Keratinocyte (primary cell): ENCODE measurements around the gene TOR1AIP2.

Experiments
- EZH2 ChIP-seq: IDR thresholded peaks from one replicate; pipeline ENCODE4 v1.6.1; 2012; ENCODE audit warnings: inconsistent platforms, mild to moderate bottlenecking, low read length, moderate library complexity
- TF ChIP-seq, protein P1 (sequence below), 3 experiments: IDR thresholded peaks in 1 of 3; conservative IDR thresholded peaks in 1 of 3; optimal IDR thresholded peaks in 1 of 3; 2 replicates in 2 of 3; 3 replicates in 1 of 3; pipeline versions ENCODE3 to v1.5.1; 2011; ENCODE audit warnings: low read length in 3 of 3, mild to moderate bottlenecking in 3 of 3, moderate library complexity in 2 of 3, control low read depth in 1 of 3, inconsistent platforms in 1 of 3; ENCODE audit not compliant: insufficient read depth in 2 of 3; ENCODE audit errors: extremely low read depth in 1 of 3

DNA sequence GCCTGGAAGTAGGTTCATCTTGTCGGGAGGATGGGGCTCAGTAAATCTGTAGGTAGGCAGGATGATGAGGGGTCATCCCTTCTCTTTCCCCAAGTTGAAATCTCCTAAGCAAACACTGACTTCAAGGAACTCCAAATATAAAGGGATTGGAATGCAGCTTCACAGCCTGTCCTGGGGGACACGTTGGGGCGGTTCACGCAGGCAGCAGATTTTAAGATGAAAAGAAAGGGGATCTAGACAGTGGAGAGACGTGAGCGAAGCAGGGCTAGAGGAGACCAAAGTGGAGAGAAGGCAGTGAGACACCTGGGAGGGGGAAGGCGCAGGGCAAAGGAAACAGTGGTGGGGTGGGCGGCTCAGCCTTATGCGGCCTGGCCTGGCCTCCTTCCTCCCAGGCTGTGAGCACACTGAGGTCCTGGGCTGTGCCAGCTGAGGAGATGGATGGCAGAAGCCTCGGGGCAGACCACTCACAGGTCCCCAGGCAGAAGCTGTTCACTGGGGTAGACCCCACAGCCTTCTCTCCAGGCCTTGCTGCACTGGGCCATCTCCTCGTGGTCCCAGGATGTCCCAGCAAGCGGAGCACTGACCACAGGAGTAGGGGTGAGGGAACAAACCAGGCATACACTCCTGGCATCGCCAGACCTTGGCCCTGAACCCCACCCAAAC, 51.7 kb downstream of the TOR1AIP2 start:
- TF ChIP-seq EZH2 = no peak
- TF ChIP-seq, protein P1, sequence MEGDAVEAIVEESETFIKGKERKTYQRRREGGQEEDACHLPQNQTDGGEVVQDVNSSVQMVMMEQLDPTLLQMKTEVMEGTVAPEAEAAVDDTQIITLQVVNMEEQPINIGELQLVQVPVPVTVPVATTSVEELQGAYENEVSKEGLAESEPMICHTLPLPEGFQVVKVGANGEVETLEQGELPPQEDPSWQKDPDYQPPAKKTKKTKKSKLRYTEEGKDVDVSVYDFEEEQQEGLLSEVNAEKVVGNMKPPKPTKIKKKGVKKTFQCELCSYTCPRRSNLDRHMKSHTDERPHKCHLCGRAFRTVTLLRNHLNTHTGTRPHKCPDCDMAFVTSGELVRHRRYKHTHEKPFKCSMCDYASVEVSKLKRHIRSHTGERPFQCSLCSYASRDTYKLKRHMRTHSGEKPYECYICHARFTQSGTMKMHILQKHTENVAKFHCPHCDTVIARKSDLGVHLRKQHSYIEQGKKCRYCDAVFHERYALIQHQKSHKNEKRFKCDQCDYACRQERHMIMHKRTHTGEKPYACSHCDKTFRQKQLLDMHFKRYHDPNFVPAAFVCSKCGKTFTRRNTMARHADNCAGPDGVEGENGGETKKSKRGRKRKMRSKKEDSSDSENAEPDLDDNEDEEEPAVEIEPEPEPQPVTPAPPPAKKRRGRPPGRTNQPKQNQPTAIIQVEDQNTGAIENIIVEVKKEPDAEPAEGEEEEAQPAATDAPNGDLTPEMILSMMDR (optimal IDR thresholded peaks at IDR 0.05 in 1 of 3, IDR thresholded peaks at IDR 0.05 in 1 of 3, conservative IDR thresholded peaks at IDR 0.05 in 1 of 3; ENCODE audit: extremely low read depth in 1 of 3, insufficient read depth in 2 of 3, low read length in 3 of 3) = no peak
